ENCODE measurements around the gene B3GNT3. TPM values are rescaled to one million over a fixed set of nuclear protein-coding genes. Genes with fewer than 3 reads are reported as not detected.

The B3GNT3 gene
- total RNA-seq, 1 experiment from 2014 or later: 22.2 TPM

DNA sequence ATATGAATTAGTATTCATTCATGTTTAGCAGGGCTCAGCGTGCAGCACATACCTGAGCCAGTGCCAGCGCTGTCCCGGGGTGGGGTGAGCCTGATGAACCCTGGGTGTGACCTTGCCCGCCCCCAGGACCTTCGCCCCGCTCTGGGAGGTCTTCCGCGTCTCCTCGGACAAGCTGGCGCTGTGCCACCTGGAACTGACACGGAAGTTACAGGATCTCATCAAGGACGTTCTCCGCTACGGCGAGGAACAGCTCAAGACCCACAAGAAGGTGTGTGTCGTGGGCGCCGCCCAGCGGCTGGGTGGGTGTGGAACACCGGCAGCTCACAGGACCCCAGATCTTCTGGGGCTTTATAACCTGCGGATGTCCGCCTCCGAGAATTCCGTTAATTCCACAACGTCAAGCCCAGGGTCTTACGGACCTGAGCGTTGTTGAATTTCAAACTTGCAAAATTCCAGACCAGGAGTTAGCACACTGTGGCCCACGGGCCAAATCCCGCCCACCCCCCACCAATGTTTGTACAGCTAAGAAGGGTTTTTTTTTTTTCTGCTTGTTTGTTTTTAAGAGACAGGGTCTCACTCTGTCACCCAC is 28.3 kb upstream of the B3GNT3 start:
- RAD21 ChIA-PET (ENCODE audit: low non-redundant PET in 1 of 2, low total read pairs in 2 of 2, uncharacterized antibody in 2 of 2, unreplicated experiment in 2 of 2): interaction anchor here (0.7 to 1.4 kb wide), 13 partner anchors 8 to 190 kb away, joined by 3 to 6 read pairs (median 3); partner anchors contain the start of gene MAP1S (in 1 of the 2)
- CTCF ChIA-PET: interaction anchor here (0.6 to 2.3 kb wide), 29 partner anchors 9 to 325 kb away, joined by 3 to 30 read pairs (median 5); partner anchors contain the start of genes B3GNT3, MAP1S and RPL18A
- peaks cover 20 to 32% of the 10 kb centered on the region in 2 experiments for H3K4me1 ChIP-seq (ENCODE audit: control insufficient read depth in 1 of 2, insufficient read depth in 2 of 2, low read length in 2 of 2)
- no peak overlapping the region for H2AFZ ChIP-seq (ENCODE audit: low read depth, low read length, poor library complexity, severe bottlenecking)
- peak overlapping the region; percentile 47; the same call in 1 of the 2 replicates for H3K9ac ChIP-seq (ENCODE audit: low read length)
- H3K27me3 ChIP-seq (ENCODE audit: insufficient read depth, low read length): no peaks in the 10 kb centered on the region
- ATAC-seq (peak; percentile 91), DNase-seq (ENCODE audit: low read depth, low spot score) (peak; percentile 88)
- H3K36me3 ChIP-seq (ENCODE audit: control insufficient read depth in 1 of 2, insufficient read depth in 2 of 2, low read length in 2 of 2): no peaks in the 10 kb centered on the region
- POLR2A ChIA-PET: interaction anchor here (0.6 to 1.0 kb wide), 10 partner anchors 8 to 317 kb away, joined by 3 to 5 read pairs (median 3); partner anchors contain the start of genes B3GNT3 and RPL18A
- H3K79me2 ChIP-seq (ENCODE audit: insufficient read depth, low read length): no peaks in the 10 kb centered on the region
- peak overlapping the region; percentile 88 for H3K4me2 ChIP-seq (ENCODE audit: low read length)
- no peaks in the 10 kb centered on the region for H3K9me2 ChIP-seq (ENCODE audit: insufficient read depth)
- H3K4me3 ChIP-seq (replicated peaks in 1 of 2; ENCODE audit: low read depth in 1 of 2, low read length in 2 of 2): peak overlapping the region; percentile 42 to 50
- BruUV-seq (replicated peaks): no TSS peak
- H3K27ac ChIP-seq (ENCODE audit: low read depth, low read length): peak overlapping the region; percentile 39; the same call in 1 of the 2 replicates
- intact Hi-C loops (cut with micrococcal nuclease): loop anchor here (1.0 to 5.0 kb wide), 5 partner anchors 49 to 324 kb away; partner anchors contain the start of gene MAP1S
- no peaks in the 10 kb centered on the region for H4K20me1 ChIP-seq (ENCODE audit: insufficient read depth)
- no peaks in the 10 kb centered on the region for H3K9me3 ChIP-seq (ENCODE audit: control insufficient read depth in 1 of 2, insufficient read depth in 1 of 2, low read depth in 1 of 2, low read length in 2 of 2)
- TF ChIP-seq FOSL1 (IDR thresholded peaks at IDR 0.05; ENCODE audit: low read depth): no peak
- TF ChIP-seq ELF1 (IDR thresholded peaks at IDR 0.05; ENCODE audit: borderline replicate concordance, low read depth): no peak
- TF ChIP-seq YY1 (IDR thresholded peaks at IDR 0.05; ENCODE audit: extremely low read depth, insufficient replicate concordance, low read depth, low read length): peak; percentile 48
- TF ChIP-seq POLR2AphosphoS5 (IDR thresholded peaks at IDR 0.05; ENCODE audit: low read depth, low read length): peak; percentile 30; the same call in 1 of the 2 replicates
- no peak for TF ChIP-seq SIN3A (IDR thresholded peaks at IDR 0.05; ENCODE audit: low read depth)
- TF ChIP-seq, protein P1, sequence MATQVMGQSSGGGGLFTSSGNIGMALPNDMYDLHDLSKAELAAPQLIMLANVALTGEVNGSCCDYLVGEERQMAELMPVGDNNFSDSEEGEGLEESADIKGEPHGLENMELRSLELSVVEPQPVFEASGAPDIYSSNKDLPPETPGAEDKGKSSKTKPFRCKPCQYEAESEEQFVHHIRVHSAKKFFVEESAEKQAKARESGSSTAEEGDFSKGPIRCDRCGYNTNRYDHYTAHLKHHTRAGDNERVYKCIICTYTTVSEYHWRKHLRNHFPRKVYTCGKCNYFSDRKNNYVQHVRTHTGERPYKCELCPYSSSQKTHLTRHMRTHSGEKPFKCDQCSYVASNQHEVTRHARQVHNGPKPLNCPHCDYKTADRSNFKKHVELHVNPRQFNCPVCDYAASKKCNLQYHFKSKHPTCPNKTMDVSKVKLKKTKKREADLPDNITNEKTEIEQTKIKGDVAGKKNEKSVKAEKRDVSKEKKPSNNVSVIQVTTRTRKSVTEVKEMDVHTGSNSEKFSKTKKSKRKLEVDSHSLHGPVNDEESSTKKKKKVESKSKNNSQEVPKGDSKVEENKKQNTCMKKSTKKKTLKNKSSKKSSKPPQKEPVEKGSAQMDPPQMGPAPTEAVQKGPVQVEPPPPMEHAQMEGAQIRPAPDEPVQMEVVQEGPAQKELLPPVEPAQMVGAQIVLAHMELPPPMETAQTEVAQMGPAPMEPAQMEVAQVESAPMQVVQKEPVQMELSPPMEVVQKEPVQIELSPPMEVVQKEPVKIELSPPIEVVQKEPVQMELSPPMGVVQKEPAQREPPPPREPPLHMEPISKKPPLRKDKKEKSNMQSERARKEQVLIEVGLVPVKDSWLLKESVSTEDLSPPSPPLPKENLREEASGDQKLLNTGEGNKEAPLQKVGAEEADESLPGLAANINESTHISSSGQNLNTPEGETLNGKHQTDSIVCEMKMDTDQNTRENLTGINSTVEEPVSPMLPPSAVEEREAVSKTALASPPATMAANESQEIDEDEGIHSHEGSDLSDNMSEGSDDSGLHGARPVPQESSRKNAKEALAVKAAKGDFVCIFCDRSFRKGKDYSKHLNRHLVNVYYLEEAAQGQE (IDR thresholded peaks at IDR 0.05; ENCODE audit: low read depth): no peak
- TF ChIP-seq, protein P2, sequence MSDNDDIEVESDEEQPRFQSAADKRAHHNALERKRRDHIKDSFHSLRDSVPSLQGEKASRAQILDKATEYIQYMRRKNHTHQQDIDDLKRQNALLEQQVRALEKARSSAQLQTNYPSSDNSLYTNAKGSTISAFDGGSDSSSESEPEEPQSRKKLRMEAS (IDR thresholded peaks at IDR 0.05): no peak; the same call in 1 of the 2 replicates
- peak; percentile 98 for TF ChIP-seq RAD21 (IDR thresholded peaks at IDR 0.05; ENCODE audit: low read depth)
- TF ChIP-seq EZH2 (IDR thresholded peaks at IDR 0.05): no peak
- TF ChIP-seq SRF (IDR thresholded peaks at IDR 0.05; ENCODE audit: low read depth): no peak
- no peak for TF ChIP-seq ZFX (IDR thresholded peaks at IDR 0.05)
- no peak for TF ChIP-seq JUND (IDR thresholded peaks at IDR 0.05)
- no peak for TF ChIP-seq EZH2phosphoT487 (IDR thresholded peaks at IDR 0.05; ENCODE audit: borderline replicate concordance)
- TF ChIP-seq, protein P3, sequence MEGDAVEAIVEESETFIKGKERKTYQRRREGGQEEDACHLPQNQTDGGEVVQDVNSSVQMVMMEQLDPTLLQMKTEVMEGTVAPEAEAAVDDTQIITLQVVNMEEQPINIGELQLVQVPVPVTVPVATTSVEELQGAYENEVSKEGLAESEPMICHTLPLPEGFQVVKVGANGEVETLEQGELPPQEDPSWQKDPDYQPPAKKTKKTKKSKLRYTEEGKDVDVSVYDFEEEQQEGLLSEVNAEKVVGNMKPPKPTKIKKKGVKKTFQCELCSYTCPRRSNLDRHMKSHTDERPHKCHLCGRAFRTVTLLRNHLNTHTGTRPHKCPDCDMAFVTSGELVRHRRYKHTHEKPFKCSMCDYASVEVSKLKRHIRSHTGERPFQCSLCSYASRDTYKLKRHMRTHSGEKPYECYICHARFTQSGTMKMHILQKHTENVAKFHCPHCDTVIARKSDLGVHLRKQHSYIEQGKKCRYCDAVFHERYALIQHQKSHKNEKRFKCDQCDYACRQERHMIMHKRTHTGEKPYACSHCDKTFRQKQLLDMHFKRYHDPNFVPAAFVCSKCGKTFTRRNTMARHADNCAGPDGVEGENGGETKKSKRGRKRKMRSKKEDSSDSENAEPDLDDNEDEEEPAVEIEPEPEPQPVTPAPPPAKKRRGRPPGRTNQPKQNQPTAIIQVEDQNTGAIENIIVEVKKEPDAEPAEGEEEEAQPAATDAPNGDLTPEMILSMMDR (IDR thresholded peaks at IDR 0.05 in 2 of 3, conservative IDR thresholded peaks at IDR 0.05 in 1 of 3; ENCODE audit: borderline replicate concordance in 1 of 3, insufficient read depth in 1 of 3, low read depth in 2 of 3, low read length in 2 of 3): peak; percentile 81 to 94 (median 93)
- TF ChIP-seq CBX3 (IDR thresholded peaks at IDR 0.05; ENCODE audit: low read depth): no peak
- TF ChIP-seq, protein P4, sequence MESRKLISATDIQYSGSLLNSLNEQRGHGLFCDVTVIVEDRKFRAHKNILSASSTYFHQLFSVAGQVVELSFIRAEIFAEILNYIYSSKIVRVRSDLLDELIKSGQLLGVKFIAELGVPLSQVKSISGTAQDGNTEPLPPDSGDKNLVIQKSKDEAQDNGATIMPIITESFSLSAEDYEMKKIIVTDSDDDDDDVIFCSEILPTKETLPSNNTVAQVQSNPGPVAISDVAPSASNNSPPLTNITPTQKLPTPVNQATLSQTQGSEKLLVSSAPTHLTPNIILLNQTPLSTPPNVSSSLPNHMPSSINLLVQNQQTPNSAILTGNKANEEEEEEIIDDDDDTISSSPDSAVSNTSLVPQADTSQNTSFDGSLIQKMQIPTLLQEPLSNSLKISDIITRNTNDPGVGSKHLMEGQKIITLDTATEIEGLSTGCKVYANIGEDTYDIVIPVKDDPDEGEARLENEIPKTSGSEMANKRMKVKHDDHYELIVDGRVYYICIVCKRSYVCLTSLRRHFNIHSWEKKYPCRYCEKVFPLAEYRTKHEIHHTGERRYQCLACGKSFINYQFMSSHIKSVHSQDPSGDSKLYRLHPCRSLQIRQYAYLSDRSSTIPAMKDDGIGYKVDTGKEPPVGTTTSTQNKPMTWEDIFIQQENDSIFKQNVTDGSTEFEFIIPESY (IDR thresholded peaks at IDR 0.05; ENCODE audit: extremely low read depth, insufficient replicate concordance, low read length): no peak
- TF ChIP-seq POLR2A (IDR thresholded peaks at IDR 0.05; ENCODE audit: borderline replicate concordance, extremely low read depth, insufficient read depth, insufficient read length): no peak
- TF ChIP-seq, protein P5, sequence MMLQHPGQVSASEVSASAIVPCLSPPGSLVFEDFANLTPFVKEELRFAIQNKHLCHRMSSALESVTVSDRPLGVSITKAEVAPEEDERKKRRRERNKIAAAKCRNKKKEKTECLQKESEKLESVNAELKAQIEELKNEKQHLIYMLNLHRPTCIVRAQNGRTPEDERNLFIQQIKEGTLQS (IDR thresholded peaks at IDR 0.05): no peak
- TF ChIP-seq EGR1 (IDR thresholded peaks at IDR 0.05; ENCODE audit: low read depth): no peak
- no peak for TF ChIP-seq SP1 (IDR thresholded peaks at IDR 0.05; ENCODE audit: low read depth)

All from HCT116 (cell line).